HL-60/S4 treated with retinoic acid at 250 ng/mL for 4 days and 3 days (cell line): ENCODE results near the gene EIF5.
"Not testable (repeated sequence)": the region's sequence is repeated elsewhere in the genome, so short reads cannot be mapped to it uniquely, and the experiment has no call there.

ENCODE experiments used
- in situ Hi-C: fragments of 300-500 bp; cut with MboI; formaldehyde crosslinking; loops from 2 replicates; pipeline ENCODE4 v1.7.0; 2022; ENCODE audit warnings: low sequenced_read_pairs

Gene EIF5

GRCh38 chr14:103332143-103332919 is 1.7 kb upstream of the EIF5 start:
- in situ Hi-C loops = no loop called here

GRCh38 chr14:103334644-103335622 is 896 bp downstream of the EIF5 start:
- in situ Hi-C loops = no loop called here

- in situ Hi-C loops = no loop called here
Measured at GRCh38 chr14:103336191-103336590, 2.2 kb downstream of the EIF5 start.

- in situ Hi-C loops = no loop called here
Measured at GRCh38 chr14:103337794-103338193, 3.8 kb downstream of the EIF5 start.

GRCh38 chr14:103339561-103339960 is 5.5 kb downstream of the EIF5 start:
- in situ Hi-C loops = no loop called here

GRCh38 chr14:103340480-103341212 is 6.6 kb downstream of the EIF5 start:
- in situ Hi-C loops = no loop called here

GRCh38 chr14:103341250-103342129 is 7.5 kb downstream of the EIF5 start:
- in situ Hi-C loops = no loop called here

- in situ Hi-C loops = no loop called here
Measured at GRCh38 chr14:103343164-103343879, 9.3 kb downstream of the EIF5 start.

GRCh38 chr14:103343905-103344797 is 10.1 kb downstream of the EIF5 start:
- in situ Hi-C loops = no loop called here

- in situ Hi-C loops = no loop called here
Measured at GRCh38 chr14:103346286-103346685, 12.2 kb downstream of the EIF5 start.

GRCh38 chr14:103347091-103347815 is 13.2 kb downstream of the EIF5 start:
- in situ Hi-C loops = no loop called here

GRCh38 chr14:103348154-103348553 is 14.1 kb downstream of the EIF5 start:
- in situ Hi-C loops = no loop called here

- in situ Hi-C loops = no loop called here
Measured at GRCh38 chr14:103349982-103350381, 15.9 kb downstream of the EIF5 start.

GRCh38 chr14:103353362-103353761 is 19.3 kb downstream of the EIF5 start:
- in situ Hi-C loops = no loop called here

GRCh38 chr14:103354141-103354540 is 20.1 kb downstream of the EIF5 start:
- in situ Hi-C loops = no loop called here

- in situ Hi-C loops = no loop called here
Measured at GRCh38 chr14:103356024-103356682, 22.1 kb downstream of the EIF5 start.

- in situ Hi-C loops = not testable (repeated sequence)
Measured at GRCh38 chr14:103357552-103357951, 23.5 kb downstream of the EIF5 start.
